H9 (cell line): ENCODE results near the gene SMIM14. TPM values are rescaled to one million over a fixed set of nuclear protein-coding genes. Genes with fewer than 3 reads are reported as not detected.

Experiments
- DNase-seq: peaks from one replicate; pipeline ENCODE4 v3.0.0-alpha.2; 2017
- H2AFZ ChIP-seq: one replicate; pipeline ENCODE4 v1.6.1; 2013; ENCODE audit warnings: mild to moderate bottlenecking, low read length, control low read depth, moderate library complexity
- H2AK5ac ChIP-seq: 2 replicates; pipeline ENCODE4 v1.6.1; 2013; ENCODE audit warnings: low read length, control low read depth, mixed read lengths; ENCODE audit not compliant: insufficient read length
- H2BK120ac ChIP-seq: one replicate; pipeline ENCODE4 v1.6.1; 2013; ENCODE audit warnings: low read depth, mild to moderate bottlenecking, low read length, control low read depth, inconsistent platforms; ENCODE audit not compliant: poor library complexity, severe bottlenecking
- H2BK12ac ChIP-seq: 2 replicates; pipeline ENCODE4 v1.6.1; 2013; ENCODE audit warnings: low read length, control low read depth, mixed read lengths, low read depth; ENCODE audit not compliant: insufficient read length
- H2BK15ac ChIP-seq: 2 replicates; pipeline ENCODE4 v1.6.1; 2013; ENCODE audit warnings: low read depth, low read length, control low read depth
- H2BK20ac ChIP-seq: one replicate; pipeline ENCODE4 v1.6.1; 2013; ENCODE audit warnings: low read depth, mild to moderate bottlenecking, low read length, control low read depth, inconsistent platforms; ENCODE audit not compliant: poor library complexity, severe bottlenecking
- H2BK5ac ChIP-seq: 2 replicates; pipeline ENCODE4 v1.6.1; 2013; ENCODE audit warnings: low read length, control low read depth, mixed read lengths; ENCODE audit not compliant: insufficient read length
- H3K14ac ChIP-seq: 2 replicates; pipeline ENCODE4 v1.6.1; 2013; ENCODE audit warnings: low read length, control low read depth; ENCODE audit not compliant: insufficient read depth
- H3K18ac ChIP-seq: 2 replicates; pipeline ENCODE4 v1.6.1; 2013; ENCODE audit warnings: low read depth, mild to moderate bottlenecking, mixed read lengths, low read length, control low read depth; ENCODE audit not compliant: insufficient read length
- H3K23ac ChIP-seq: 2 replicates; pipeline ENCODE4 v1.6.1; 2013; ENCODE audit warnings: low read length, control low read depth, mixed read lengths, low read depth; ENCODE audit not compliant: insufficient read length
- H3K23me2 ChIP-seq: 2 replicates; pipeline ENCODE4 v1.6.1; 2013; ENCODE audit warnings: low read depth, mild to moderate bottlenecking, mixed read lengths, low read length, control low read depth; ENCODE audit not compliant: insufficient read length, poor library complexity, severe bottlenecking
- H3K27ac ChIP-seq: 2 replicates; pipeline ENCODE4 v1.5.1; 2013; ENCODE audit warnings: low read length, control low read depth, mixed read lengths, low read depth; ENCODE audit not compliant: insufficient read length
- H3K27me3 ChIP-seq: 2 replicates; pipeline ENCODE4 v1.6.1; 2013; ENCODE audit warnings: low read length, control low read depth, inconsistent platforms; ENCODE audit not compliant: insufficient read depth
- H3K4ac ChIP-seq: 2 replicates; pipeline ENCODE4 v1.6.1; 2013; ENCODE audit warnings: low read depth, mild to moderate bottlenecking, control low read depth, inconsistent platforms, low read length, moderate library complexity
- H3K4me1 ChIP-seq: 2 replicates; pipeline ENCODE4 v1.6.1; 2013; ENCODE audit warnings: low read length, control low read depth, inconsistent platforms; ENCODE audit not compliant: insufficient read depth
- H3K4me2 ChIP-seq: 2 replicates; pipeline ENCODE4 v1.6.1; 2013; ENCODE audit warnings: low read length, control low read depth, mixed read lengths; ENCODE audit not compliant: insufficient read length, insufficient read depth
- H3K56ac ChIP-seq: 2 replicates; pipeline ENCODE4 v1.6.1; 2013; ENCODE audit warnings: low read depth, mild to moderate bottlenecking, mixed read lengths, low read length, control low read depth; ENCODE audit not compliant: insufficient read length
- H3K79me1 ChIP-seq: 2 replicates; pipeline ENCODE4 v1.6.1; 2013; ENCODE audit warnings: low read depth, mild to moderate bottlenecking, moderate library complexity, low read length, control low read depth, inconsistent platforms; ENCODE audit not compliant: insufficient read depth, poor library complexity, severe bottlenecking
- H3K79me2 ChIP-seq: 2 replicates; pipeline ENCODE4 v1.6.1; 2013; ENCODE audit warnings: low read length, control low read depth, inconsistent platforms; ENCODE audit not compliant: insufficient read depth
- H3K9ac ChIP-seq: 2 replicates; pipeline ENCODE4 v1.6.1; 2013; ENCODE audit warnings: low read length, control low read depth, mixed read lengths; ENCODE audit not compliant: insufficient read length; ENCODE audit errors: extremely low read depth
- H3K9me3 ChIP-seq: one replicate; pipeline ENCODE4 v1.6.1; 2013; ENCODE audit warnings: low read depth, low read length, inconsistent platforms; ENCODE audit not compliant: control insufficient read depth
- H3T11ph ChIP-seq: one replicate; pipeline ENCODE4 v1.6.1; 2013; ENCODE audit warnings: mild to moderate bottlenecking, low read length, control low read depth, inconsistent platforms
- H4K20me1 ChIP-seq: one replicate; pipeline ENCODE4 v1.6.1; 2013; ENCODE audit not compliant: control insufficient read depth, insufficient read length, insufficient read depth
- H4K5ac ChIP-seq: 2 replicates; pipeline ENCODE4 v1.6.1; 2013; ENCODE audit warnings: low read depth, mild to moderate bottlenecking, mixed read lengths, low read length, control low read depth; ENCODE audit not compliant: insufficient read length
- H4K8ac ChIP-seq: replicated peaks from 2 replicates; pipeline ENCODE4 v1.6.1; 2013; ENCODE audit warnings: low read length, control low read depth, mixed read lengths, low read depth; ENCODE audit not compliant: insufficient read length
- H4K91ac ChIP-seq: 2 replicates; pipeline ENCODE4 v1.6.1; 2013; ENCODE audit warnings: low read depth, mild to moderate bottlenecking, moderate library complexity, mixed read lengths, low read length, control low read depth; ENCODE audit not compliant: insufficient read length
- H3K27ac Mint-ChIP-seq, 3 experiments: 2 replicates in 2 of 3; 3 replicates in 1 of 3; pipeline ENCODE4 v1.8.0; 2020 to 2021; ENCODE audit warnings: mixed read lengths in 3 of 3, mild to moderate bottlenecking in 1 of 3, moderate library complexity in 1 of 3
- H3K27me3 Mint-ChIP-seq: 2 replicates; pipeline ENCODE4 v1.8.0; 2021; ENCODE audit warnings: low read depth, mild to moderate bottlenecking, moderate library complexity, mixed read lengths
- H3K36me3 Mint-ChIP-seq, 3 experiments: 2 replicates in 2 of 3; 3 replicates in 1 of 3; pipeline ENCODE4 v1.8.0; 2020 to 2021; ENCODE audit warnings: low read depth in 3 of 3, mixed read lengths in 3 of 3; ENCODE audit not compliant: insufficient read depth in 1 of 3
- H3K4me1 Mint-ChIP-seq, 2 experiments: 2 replicates each; pipeline ENCODE4 v1.8.0; 2020; ENCODE audit warnings: mixed read lengths in 2 of 2
- H3K4me3 Mint-ChIP-seq, 2 experiments: 2 replicates in 1 of 2; 3 replicates in 1 of 2; pipeline ENCODE4 v1.8.0; 2020 to 2021; ENCODE audit warnings: mild to moderate bottlenecking in 2 of 2, mixed read lengths in 2 of 2, moderate library complexity in 1 of 2
- H3K9me3 Mint-ChIP-seq, 2 experiments: 2 replicates in 1 of 2; 3 replicates in 1 of 2; pipeline ENCODE4 v1.8.0; 2020; ENCODE audit warnings: mild to moderate bottlenecking in 2 of 2, mixed read lengths in 2 of 2, moderate library complexity in 1 of 2
- CTCF ChIP-seq: fragments of 200-600 bp; sonication (generic); conservative IDR thresholded peaks from 3 replicates; pipeline ENCODE4 v1.8.0; 2021; ENCODE audit warnings: antibody characterized with exemption, mild to moderate bottlenecking
- WGBS: extraction: QIAGEN DNeasy Blood & Tissue Kit; methylation state at CpG from one replicate; pipeline ENCODE4 v1.1.7; 2013; ENCODE audit warnings: missing lambda C conversion rate, low lambda C conversion rate, mixed read lengths; ENCODE audit not compliant: insufficient read length; ENCODE audit errors: extremely low coverage; 5-methylcytosine and 5-hydroxymethylcytosine counted together
- total RNA-seq: library from RNA; stranded (reverse); gene quantifications from 2 replicates; pipeline ENCODE4 v1.2.1, GENCODE V29; 2021

The SMIM14 gene
- total RNA-seq, 1 experiment from 2014 or later: 19.4 TPM

GRCh38 chr4:39521253-39521919 is 117.3 kb downstream of the SMIM14 start:
- H3K23me2 ChIP-seq: peaks cover 3% of the 10 kb centered on the region
- H3K4me3 Mint-ChIP-seq: no peak overlapping the region
- no peaks in the 10 kb centered on the region for H3K9me3 Mint-ChIP-seq
- H3K27me3 Mint-ChIP-seq: no peaks in the 10 kb centered on the region
- H4K8ac ChIP-seq: no peak overlapping the region
- H2BK20ac ChIP-seq: no peak overlapping the region
- H3K36me3 Mint-ChIP-seq: peaks cover 7 to 31% (median 22%) of the 10 kb centered on the region in 3 experiments; a peak in 6 of 7 replicates
- no peaks in the 10 kb centered on the region for H3K79me1 ChIP-seq
- H3K4me1 ChIP-seq: no peaks in the 10 kb centered on the region
- no peak overlapping the region for H3K56ac ChIP-seq
- peaks cover 8 to 9% of the 10 kb centered on the region in 2 experiments; a peak in 3 of 4 replicates for H3K4me1 Mint-ChIP-seq
- H3K14ac ChIP-seq: no peak overlapping the region
- H3K23ac ChIP-seq: no peak overlapping the region
- no peak overlapping the region for H3K18ac ChIP-seq
- no peak for DNase-seq
- H2BK5ac ChIP-seq: no peak overlapping the region
- no peak overlapping the region for H3K4ac ChIP-seq
- H3T11ph ChIP-seq: no peak overlapping the region
- H2BK15ac ChIP-seq: no peak overlapping the region
- peaks cover 7% of the 10 kb centered on the region; the same call in 1 of the 2 replicates for H3K79me2 ChIP-seq
- no peak overlapping the region for H3K27ac ChIP-seq
- no peak overlapping the region for H4K91ac ChIP-seq
- no peak overlapping the region for H2BK12ac ChIP-seq
- no peak overlapping the region for H4K5ac ChIP-seq
- no peaks in the 10 kb centered on the region for H3K27me3 ChIP-seq
- no peak overlapping the region for H2AK5ac ChIP-seq
- no peak overlapping the region for H3K27ac Mint-ChIP-seq
- no peak overlapping the region for H2BK120ac ChIP-seq
- no peak for TF ChIP-seq CTCF
- H2AFZ ChIP-seq: no peak overlapping the region
- no peak overlapping the region for H3K4me2 ChIP-seq
- no CpG with 5 or more reads among the region's 5 CpGs for WGBS
- H3K9ac ChIP-seq: no peak overlapping the region
- no peaks in the 10 kb centered on the region for H3K9me3 ChIP-seq
- H4K20me1 ChIP-seq: no peaks in the 10 kb centered on the region
